ENCODE measurements around the gene ZNF112. TPM values are rescaled to one million over a fixed set of nuclear protein-coding genes. Genes with fewer than 3 reads are reported as not detected.
"Not testable (repeated sequence)": the region's sequence is repeated elsewhere in the genome, so short reads cannot be mapped to it uniquely, and the experiment has no call there.

ZNF112 gene
- polyA plus RNA-seq (2012; ENCODE audit: low read depth, missing spikeins) = 0.62 TPM

DNA sequence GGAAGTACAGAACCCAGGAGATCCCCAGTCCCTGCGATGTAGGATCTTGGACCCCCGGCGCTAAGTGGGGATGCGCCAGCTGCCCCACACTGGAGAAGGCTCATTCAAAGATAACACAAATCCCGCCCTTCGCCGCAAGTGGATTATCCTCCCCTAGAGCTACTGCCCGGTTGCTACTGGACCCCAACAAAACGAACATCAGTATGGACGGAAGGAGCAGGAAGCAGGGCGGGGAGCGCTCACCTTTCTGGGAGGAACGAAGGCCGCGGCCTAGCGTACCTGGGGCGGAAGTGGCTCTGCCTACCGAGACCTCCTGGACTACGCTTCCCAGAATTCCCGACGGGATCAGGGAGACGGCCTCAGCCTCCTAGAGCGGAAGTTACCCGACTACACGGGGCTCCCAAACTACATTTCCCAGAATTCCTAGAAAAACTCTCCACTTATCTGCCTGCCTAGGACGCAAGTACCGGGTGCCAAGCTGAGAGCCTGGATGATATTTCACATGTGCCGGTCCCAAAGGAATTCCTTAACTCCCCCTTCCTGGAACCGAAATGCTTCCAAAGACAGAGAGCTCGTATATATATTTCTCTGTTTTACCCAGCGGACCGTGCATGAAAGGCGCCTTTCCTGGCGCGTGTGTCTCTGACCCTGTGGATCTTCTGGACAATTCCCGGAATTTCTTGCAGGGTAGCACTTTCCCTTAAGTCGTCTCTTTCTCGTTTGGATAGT is at the start of gene ZNF112:
ZNF112 (minus strand) TSS at position 298 of the 729 bp plus-strand sequence. CDS start 16,141 bp downstream, outside the sequence.
- TF ChIP-seq TAF1 (IDR thresholded peaks at IDR 0.05; ENCODE audit: low read depth, low read length) (no peak), SPI1 (IDR thresholded peaks at IDR 0.05; ENCODE audit: low read depth, low read length) (0 out of 2 replicates have a peak, but pooled peaks have one; percentile 12), POLR2A (IDR thresholded peaks at IDR 0.05; ENCODE audit: low read depth, low read length) (no peak), POU2F2 (IDR thresholded peaks at IDR 0.05; ENCODE audit: low read depth, low read length) (no peak)
- peak; percentile 48 for FAIRE-seq
- DNase-seq (ENCODE audit: insufficient read length, low spot score) = peak; percentile 5

DNA sequence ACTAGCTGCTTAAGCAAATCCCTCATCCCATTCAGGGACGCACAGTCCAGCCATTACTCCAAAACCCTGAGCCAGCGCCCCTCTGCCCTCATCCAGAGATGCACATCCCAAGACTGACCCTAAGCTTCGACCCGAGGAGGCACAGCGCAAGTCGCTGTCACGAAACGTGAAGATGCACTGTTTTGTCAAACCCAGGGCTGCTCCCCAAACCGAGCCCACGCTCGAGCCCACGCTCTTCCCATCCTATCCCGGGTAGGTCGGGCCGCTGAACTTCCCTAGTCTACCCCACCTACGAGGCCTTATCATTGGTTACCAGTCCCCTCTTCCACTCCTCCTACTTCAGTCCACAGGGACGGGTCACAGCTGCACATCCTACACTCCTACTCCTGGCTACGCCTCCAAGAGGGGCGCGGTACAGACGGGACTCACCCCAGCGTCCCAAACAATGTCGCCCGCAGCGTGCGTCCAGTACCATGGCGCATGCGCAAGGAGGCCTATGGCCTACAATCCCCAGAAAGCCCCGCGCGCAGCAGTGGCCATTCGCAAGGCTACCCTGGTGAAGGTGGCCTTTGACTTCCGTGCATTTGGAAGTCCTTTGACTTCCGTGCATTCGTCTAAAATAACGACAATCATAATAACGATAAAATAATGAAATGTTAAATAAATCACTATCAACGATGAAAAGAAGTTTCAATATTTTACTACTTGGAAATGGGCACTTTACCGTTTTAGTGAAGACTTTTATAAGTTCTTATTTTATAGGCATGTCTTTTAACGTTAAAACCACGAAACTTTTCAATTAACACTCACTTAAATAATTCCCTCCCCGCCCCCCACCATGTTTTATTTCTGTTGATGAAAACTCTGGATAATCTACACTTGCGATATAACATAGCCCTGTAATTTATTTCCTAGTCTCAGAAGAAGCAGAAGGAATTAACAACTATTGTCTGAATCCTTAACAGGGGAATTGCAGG is 44.9 kb upstream of the ZNF112 start, which contains the start of gene ZNF285:
ZNF285 (minus strand) TSS at position 470 of the 977 bp plus-strand sequence. CDS start 4,395 bp downstream, outside the sequence.
- FAIRE-seq (peak; percentile 90), DNase-seq (ENCODE audit: insufficient read length, low spot score) (peak; percentile 76)
- no peak for TF ChIP-seq SPI1 (IDR thresholded peaks at IDR 0.05; ENCODE audit: low read depth, low read length)

DNA sequence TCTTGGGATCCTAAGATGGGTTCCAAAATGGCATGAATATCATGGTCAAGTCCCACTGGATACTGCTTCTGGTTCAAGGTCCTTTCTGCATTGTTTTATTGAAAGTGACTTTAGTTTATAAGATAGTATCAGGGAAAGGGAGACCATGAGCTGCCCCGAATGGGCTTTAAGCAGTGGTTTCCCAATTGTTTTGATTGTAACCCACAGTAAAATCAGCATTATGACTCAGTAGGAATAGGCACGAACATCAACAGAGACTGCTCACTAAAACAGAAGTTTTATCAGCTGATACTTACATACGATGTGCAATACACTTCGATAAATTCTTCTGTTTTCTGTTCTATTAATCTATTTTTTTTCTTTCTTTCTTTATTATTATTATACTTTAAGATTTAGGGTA is 32.8 kb upstream of the ZNF112 start:
- FAIRE-seq; DNase-seq (ENCODE audit: insufficient read length, low spot score): not testable (repeated sequence)

DNA sequence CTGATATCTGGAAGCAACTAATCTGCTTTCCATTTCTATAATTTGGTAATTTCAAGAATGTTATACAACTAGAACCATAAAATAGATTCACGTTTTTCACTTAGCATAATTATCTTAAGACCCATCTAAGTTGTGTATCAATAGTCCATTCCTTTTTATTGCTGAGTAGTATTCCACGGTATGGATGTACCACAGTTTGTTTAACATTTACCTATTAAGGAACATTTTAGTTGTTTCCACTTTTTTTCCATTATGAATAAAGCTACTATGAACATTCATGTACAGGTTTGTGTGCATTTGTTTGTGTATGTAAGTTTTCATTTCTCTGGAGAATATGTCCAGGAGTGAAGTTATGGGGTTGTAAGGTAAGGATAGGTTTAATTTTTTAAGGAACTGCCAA is 18.3 kb upstream of the ZNF112 start:
- TF ChIP-seq TAF1 (IDR thresholded peaks at IDR 0.05; ENCODE audit: low read depth, low read length) = no peak
- no peak for FAIRE-seq

DNA sequence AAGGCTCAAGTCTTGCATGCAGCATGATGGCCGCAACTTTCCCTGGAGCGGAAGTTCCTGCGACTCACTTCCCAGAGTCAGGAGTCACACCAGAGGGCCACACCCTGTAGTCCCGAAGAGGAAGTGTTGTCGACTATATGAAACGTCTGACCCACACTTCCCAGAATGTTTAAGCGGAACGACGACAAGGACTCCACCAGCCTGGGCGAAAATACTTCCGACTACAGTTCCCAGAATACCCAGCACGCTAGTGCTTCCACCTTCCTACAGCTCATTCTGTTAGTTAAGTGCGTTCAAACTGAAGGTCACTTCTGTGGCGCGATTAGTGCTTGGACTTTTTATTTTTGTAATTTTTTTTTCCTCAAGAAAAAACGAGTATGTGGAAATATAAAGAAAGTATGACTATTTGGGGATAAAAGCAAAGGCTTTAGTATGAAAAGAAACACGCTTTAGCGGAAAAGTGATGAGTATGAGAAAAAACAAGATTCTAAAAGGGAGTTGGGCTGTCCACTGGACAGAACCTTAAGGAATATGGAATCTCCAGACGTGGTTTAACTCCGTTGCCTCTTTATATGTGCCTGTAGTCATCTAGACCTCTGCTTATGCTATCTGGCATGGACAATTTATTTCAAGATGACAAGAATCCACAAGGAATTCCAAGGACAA is 15.5 kb upstream of the ZNF112 start:
- no peak for TF ChIP-seq POLR2A (IDR thresholded peaks at IDR 0.05; ENCODE audit: low read depth, low read length)
- TF ChIP-seq POU2F2 (IDR thresholded peaks at IDR 0.05; ENCODE audit: low read depth, low read length) = no peak
- TF ChIP-seq SPI1 (IDR thresholded peaks at IDR 0.05; ENCODE audit: low read depth, low read length) = no peak
- no peak for TF ChIP-seq PAX5 (IDR thresholded peaks at IDR 0.05; ENCODE audit: insufficient read depth, low read length, severe bottlenecking)
- no peak for TF ChIP-seq POLR2AphosphoS5 (IDR thresholded peaks at IDR 0.05; ENCODE audit: low read depth, low read length)
- no peak for TF ChIP-seq TAF1 (IDR thresholded peaks at IDR 0.05; ENCODE audit: low read depth, low read length)
- FAIRE-seq = no peak

More for the DNA sequence above, 18.3 kb upstream of the ZNF112 start:
- no peak for DNase-seq (ENCODE audit: insufficient read length, low spot score)

DNA sequence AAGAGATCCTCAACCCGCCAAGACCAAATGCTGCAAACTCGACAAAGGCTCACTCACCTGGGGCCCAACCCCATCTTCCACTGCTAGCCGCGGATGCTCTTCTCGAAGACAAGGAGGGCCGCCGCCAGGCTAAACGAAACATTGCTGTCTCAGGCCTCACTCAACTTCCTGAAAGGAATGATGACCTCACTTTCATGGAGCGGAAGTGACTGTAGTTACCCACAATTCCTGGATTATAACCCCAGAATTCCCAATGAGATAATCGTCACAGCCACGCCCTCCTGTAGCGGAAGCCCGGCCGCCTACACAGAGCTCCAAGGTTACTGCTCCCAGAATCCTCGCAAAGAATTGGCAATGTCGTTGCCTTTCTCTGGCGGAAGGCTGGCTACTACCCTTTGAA is 10.5 kb upstream of the ZNF112 start:
- FAIRE-seq (no peak), DNase-seq (ENCODE audit: insufficient read length, low spot score) (no peak)
- TF ChIP-seq SPI1 (IDR thresholded peaks at IDR 0.05; ENCODE audit: low read depth, low read length) (no peak), TAF1 (IDR thresholded peaks at IDR 0.05; ENCODE audit: low read depth, low read length) (no peak)

More for the DNA sequence above, 15.5 kb upstream of the ZNF112 start:
- no peak for DNase-seq (ENCODE audit: insufficient read length, low spot score)

DNA sequence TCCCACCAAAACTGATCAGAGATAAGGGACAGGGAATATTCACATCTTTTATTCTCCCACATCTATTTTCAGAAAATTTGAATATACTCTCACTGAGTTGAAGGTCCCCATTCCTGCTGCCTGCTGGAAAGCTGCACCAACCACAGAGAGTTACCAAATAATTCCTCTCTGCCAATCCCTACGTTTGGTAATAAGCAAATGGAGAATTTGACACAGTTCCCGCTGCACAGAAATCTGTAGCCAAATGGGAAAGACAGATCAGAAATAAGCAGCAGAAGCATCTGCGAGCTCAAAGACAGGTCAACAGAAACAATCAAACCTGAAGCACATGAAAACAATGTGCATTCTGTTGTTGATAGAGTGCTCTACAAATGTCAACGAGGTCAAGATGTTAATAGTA is 9.9 kb downstream of the ZNF112 start:
- no peak for DNase-seq (ENCODE audit: insufficient read length, low spot score)
- no peak for FAIRE-seq
- TF ChIP-seq PAX5 (IDR thresholded peaks at IDR 0.05; ENCODE audit: insufficient read depth, low read length, severe bottlenecking) (no peak), SPI1 (IDR thresholded peaks at IDR 0.05; ENCODE audit: low read depth, low read length) (no peak), POU2F2 (IDR thresholded peaks at IDR 0.05; ENCODE audit: low read depth, low read length) (no peak), POLR2A (IDR thresholded peaks at IDR 0.05; ENCODE audit: low read depth, low read length) (no peak), TAF1 (IDR thresholded peaks at IDR 0.05; ENCODE audit: low read depth, low read length) (no peak), POLR2AphosphoS5 (IDR thresholded peaks at IDR 0.05; ENCODE audit: low read depth, low read length) (no peak)

DNA sequence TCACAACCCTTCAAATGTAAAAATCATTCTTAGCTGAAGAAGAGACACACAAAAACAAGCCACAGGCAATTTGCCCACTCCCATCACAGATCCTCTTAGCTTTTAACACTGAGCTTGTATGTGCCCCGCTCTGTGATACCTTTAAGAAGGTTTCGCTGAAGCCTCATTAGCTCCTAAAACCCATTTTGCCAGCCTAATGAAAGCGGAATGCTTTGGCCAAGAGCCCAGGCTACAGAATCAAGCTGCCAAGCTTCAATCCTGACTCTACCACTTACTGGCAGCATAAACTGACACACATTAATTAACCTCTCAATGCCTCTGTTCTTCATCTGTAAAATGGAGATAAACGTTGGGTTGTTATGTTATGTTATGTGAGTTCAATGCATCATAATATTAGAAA is 10.5 kb downstream of the ZNF112 start:
- FAIRE-seq = no peak
- TF ChIP-seq SPI1 (IDR thresholded peaks at IDR 0.05; ENCODE audit: low read depth, low read length) (no peak), POLR2A (IDR thresholded peaks at IDR 0.05; ENCODE audit: low read depth, low read length) (no peak), POU2F2 (IDR thresholded peaks at IDR 0.05; ENCODE audit: low read depth, low read length) (no peak), PAX5 (IDR thresholded peaks at IDR 0.05; ENCODE audit: insufficient read depth, low read length, severe bottlenecking) (no peak), TAF1 (IDR thresholded peaks at IDR 0.05; ENCODE audit: low read depth, low read length) (no peak), POLR2AphosphoS5 (IDR thresholded peaks at IDR 0.05; ENCODE audit: low read depth, low read length) (no peak)
- no peak for DNase-seq (ENCODE audit: insufficient read length, low spot score)

DNA sequence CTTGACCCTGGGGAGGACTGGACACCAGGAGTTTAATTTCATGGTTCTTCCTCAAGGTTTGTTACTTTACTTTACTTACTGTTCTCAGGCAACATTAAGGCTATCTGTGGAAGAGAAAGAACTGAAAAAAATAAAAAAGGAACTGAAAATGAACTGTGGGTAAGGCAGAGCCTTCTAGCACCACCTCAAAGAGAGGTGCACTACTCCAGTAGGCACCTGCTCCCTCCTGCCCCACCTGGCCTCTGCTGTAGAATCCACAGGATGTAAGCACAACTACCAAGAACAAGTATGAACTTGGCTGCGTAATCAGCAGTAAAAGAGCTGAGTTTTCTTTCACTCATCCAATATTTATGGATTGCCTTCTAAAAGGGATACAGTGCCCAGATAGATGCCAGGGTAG is 12.2 kb downstream of the ZNF112 start:
- peak; percentile 72 for FAIRE-seq
- peak; percentile 3 for DNase-seq (ENCODE audit: insufficient read length, low spot score)
- TF ChIP-seq SPI1 (IDR thresholded peaks at IDR 0.05; ENCODE audit: low read depth, low read length) (peak; percentile 90), PAX5 (IDR thresholded peaks at IDR 0.05; ENCODE audit: insufficient read depth, low read length, severe bottlenecking) (no peak)

DNA sequence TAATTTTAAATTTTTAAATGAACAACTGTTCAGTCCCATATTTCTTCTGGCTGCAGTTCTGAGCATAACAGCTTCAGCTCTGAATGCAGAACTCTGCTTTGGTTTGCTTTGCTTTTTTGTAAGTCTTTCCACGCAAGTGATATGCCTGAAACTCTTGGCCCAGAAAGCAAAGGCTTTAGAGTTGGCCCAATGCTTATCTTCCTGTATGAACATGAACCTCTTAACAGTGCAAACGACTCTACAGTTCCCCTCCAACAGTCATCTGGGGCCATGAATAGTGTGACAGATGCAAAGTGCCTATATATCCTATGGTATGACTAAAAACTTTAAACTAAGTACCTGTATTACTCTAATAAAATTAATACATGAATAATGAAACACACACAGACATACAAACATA is 14.7 kb downstream of the ZNF112 start:
- no peak for TF ChIP-seq POLR2AphosphoS5 (IDR thresholded peaks at IDR 0.05; ENCODE audit: low read depth, low read length)
- TF ChIP-seq SPI1 (IDR thresholded peaks at IDR 0.05; ENCODE audit: low read depth, low read length) = no peak
- no peak for TF ChIP-seq POU2F2 (IDR thresholded peaks at IDR 0.05; ENCODE audit: low read depth, low read length)
- TF ChIP-seq PAX5 (IDR thresholded peaks at IDR 0.05; ENCODE audit: insufficient read depth, low read length, severe bottlenecking) = no peak
- TF ChIP-seq TAF1 (IDR thresholded peaks at IDR 0.05; ENCODE audit: low read depth, low read length) = no peak
- DNase-seq (ENCODE audit: insufficient read length, low spot score) (no peak), FAIRE-seq (no peak)

DNA sequence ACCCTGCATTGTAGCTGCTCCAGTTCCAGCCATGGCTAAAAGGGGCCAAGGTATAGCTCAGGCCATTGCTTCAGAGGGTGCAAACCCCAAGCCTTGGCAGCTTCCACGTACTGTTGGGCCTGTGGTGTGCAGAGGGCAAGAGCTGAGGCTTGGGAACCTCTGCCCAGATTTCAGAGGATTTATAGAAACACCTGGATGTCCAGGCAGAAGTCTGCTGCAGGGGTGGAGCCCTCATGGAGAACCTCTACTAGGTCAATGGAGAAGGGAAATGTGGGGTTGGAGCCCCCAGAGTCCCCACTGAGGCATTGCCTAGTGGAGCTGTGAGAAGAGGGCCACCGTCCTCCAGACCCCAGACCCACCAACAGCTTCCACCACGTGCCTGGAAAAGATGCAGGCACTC is 21.8 kb downstream of the ZNF112 start:
- DNase-seq (ENCODE audit: insufficient read length, low spot score); FAIRE-seq: not testable (repeated sequence)
